LNCAP (cell line): ENCODE results near the gene RAMP3.

ENCODE experiments used
- TF ChIP-seq, protein P1 (sequence below): fragments of 450-650 bp; IDR thresholded peaks from 2 replicates; pipeline ENCODE4 v1.5.1; 2017; ENCODE audit warnings: mild to moderate bottlenecking

Gene RAMP3

DNA sequence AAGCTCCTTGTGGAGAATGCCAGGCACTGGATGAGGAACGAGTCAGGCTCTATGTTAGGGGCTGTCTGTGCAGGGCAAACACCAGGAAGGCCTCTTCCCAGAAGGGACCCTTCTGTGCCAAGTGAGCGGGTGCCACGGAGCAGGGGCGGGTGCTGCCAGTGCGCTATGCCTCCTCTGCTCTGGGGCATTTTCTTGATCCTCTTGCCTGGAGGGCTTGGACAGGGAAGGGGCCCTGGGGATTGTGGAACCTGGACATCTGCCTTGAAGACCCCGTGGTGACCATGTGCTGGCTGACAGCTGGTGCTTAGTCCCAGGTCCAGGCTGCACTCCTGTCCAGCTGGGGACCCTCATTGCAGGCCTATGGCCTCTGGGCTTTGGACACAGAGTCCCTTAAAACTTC is 30.7 kb upstream of the RAMP3 start:
- TF ChIP-seq, protein P1, sequence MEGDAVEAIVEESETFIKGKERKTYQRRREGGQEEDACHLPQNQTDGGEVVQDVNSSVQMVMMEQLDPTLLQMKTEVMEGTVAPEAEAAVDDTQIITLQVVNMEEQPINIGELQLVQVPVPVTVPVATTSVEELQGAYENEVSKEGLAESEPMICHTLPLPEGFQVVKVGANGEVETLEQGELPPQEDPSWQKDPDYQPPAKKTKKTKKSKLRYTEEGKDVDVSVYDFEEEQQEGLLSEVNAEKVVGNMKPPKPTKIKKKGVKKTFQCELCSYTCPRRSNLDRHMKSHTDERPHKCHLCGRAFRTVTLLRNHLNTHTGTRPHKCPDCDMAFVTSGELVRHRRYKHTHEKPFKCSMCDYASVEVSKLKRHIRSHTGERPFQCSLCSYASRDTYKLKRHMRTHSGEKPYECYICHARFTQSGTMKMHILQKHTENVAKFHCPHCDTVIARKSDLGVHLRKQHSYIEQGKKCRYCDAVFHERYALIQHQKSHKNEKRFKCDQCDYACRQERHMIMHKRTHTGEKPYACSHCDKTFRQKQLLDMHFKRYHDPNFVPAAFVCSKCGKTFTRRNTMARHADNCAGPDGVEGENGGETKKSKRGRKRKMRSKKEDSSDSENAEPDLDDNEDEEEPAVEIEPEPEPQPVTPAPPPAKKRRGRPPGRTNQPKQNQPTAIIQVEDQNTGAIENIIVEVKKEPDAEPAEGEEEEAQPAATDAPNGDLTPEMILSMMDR, result no peak

DNA sequence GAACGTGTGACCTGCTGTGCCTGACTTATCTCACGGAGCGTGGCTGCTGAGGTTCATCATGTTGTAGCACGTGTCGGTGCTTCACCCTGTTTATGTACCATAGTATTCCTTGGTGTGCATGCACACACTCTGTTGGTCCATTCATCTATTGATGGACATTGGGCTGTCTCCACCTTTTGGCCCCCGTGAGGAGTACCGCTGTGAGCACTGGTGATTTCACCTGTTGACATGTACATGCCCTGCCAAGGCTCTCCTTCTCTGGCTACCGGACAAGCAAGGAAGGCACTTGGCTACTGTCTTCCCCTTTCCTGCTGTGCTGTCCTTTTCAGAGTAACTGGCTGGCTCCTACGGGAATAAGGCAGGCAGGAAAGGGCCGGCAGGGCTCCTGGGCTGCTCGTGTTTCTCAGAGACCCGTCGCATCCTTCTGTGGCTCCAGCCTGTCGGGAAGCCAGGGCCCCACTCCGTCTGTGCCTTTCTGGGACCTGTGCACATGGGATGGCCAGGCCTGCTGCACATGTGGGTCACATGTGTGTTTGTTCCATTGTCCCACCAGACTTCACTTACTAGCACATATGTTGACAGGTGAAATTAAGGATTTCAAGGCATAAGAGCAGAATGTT is 28.3 kb upstream of the RAMP3 start:
- TF ChIP-seq, protein P1, result no peak

DNA sequence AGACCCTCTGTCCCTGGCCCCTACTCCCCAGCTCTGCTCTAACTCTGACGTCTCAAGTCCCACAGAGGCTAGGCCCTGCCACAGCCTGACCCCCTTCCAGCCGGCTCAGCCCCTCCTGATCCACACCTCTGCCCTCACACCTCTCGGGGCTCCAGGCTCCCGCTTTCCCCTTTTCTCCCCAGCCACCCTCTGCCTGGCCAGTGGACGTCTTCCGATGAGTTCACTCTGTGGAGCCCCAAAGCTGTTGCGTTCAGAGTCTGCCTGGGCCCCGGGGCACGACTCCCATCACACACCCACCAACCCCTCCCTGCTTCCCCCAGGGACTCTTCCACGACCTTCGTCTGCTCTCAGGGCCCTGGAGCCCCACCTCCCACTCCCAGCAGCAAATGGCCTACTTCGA is 27.7 kb upstream of the RAMP3 start:
- TF ChIP-seq, protein P1, result no peak

DNA sequence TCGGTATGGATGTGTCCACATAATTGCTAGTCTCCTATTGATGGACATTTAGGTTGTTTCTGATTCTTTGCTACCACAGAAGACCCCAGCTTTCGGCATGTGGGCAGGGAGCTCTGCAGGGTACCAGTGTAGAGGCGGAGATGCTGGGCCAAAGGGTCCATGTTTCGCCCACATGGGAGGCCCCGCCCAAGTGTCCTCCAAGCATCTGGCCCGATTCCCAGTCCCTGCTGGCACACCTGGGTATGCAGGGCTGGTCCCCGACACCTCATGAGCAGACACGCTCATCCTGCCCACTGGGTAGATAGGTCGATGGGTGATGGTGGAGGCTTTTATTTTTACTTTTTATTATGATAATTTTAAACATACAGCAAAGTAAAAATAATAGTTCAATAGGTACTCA is 26.7 kb upstream of the RAMP3 start:
- TF ChIP-seq, protein P1, result no peak

DNA sequence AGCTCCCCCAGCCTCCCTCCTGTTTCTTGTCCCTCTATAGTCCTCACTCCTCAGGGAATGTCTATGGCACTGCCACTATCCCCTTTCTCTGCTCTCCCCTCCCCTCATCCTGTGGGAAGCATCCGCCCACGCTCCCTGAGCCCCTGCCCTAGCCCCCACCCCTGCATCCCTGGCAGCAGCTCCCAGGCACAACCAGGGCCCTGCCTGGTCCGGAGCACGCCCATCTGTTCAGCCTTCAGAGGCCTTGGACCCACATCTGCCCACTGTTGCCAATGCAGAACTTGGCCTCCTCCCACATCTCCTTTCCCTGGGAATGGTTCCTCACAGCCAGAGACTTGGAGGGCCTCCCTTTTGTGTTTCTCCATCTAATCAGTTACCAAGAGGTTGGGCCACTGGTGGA is 25.7 kb upstream of the RAMP3 start:
- TF ChIP-seq, protein P1, result no peak

DNA sequence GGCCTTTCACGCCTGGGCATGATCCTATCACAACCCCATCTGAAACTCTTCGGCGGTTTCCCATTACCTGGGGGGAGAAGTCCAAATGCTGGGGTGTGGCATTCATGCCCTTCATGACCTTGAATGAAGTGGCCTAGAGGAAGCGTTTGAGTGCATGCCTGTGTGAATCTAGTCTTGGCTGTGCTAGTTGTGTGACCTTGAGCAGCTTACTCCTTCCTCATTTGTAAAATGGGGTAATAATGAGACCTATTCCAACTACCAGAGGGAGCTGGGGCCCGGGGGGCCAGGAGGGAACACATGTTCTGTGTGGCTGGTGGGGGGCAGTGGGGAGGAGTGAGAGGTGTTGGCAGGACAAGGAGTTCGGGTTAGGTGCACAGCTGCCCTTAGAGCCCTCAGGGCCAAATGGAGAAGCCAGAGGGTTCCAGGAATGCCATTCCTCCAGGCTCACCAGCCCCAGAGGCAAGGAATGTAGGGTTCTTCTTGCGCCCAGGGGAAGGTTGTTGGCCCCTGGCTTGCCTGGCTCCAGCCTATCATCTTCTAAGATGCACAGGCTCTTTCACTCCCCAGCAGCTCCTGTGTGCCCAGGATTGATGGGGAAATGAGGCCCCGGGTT is 24.8 kb upstream of the RAMP3 start:
- TF ChIP-seq, protein P1, result no peak

DNA sequence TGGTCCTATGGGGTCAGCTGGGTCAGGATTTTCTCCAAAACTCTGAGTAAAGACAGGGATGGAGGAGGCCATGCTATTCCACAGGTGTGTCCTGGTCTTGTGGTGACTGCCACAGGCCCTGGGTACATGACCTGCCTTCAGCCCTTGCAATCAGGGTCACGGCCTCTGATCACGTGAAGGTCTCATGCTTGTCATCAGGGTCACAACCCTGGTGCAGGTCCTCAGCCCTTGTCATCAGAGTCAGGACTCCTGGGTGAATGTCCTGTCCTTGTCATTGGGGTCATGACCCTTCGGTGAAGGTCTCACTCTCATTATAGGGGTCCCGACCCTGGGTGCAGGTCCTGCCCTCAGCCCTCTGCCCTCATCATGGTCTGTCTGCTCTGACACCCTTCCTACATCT is 24.2 kb upstream of the RAMP3 start:
- TF ChIP-seq, protein P1, result no peak
